Measurements from ENCODE around the gene EIF6. TPM values are rescaled to one million over a fixed set of nuclear protein-coding genes. Genes with fewer than 3 reads are reported as not detected.

Gene EIF6
- polyA plus RNA-seq, 1 donor from 2014 or later, result 143 TPM

DNA sequence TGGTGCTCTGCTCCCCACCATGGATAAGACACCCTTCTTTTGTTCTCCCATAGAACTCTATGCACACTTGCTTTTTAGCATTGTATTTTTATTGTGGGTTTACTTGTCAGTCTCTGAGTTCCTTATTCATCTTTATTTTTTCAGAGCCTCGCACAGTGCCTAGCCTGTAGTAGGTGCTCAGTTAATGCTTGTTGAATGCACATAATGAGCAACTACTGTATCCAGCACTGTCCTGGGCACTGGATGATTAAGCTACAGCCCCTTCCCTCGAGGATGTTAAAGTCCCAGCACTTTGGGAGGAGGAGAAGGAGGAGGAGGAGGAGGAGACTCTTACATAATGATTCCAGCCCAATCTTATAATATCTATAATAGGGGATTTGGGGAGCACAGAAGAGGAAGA, 41.3 kb downstream of the EIF6 start:
- Histone ChIP-seq H3K9ac (ENCODE audit: low read length) (no peak overlapping the region), H4K20me1 (ENCODE audit: insufficient read depth) (no peaks in the 10 kb centered on the region), H3K9me3 (ENCODE audit: low read length) (no peaks in the 10 kb centered on the region), H2AFZ (ENCODE audit: low read depth, low read length) (no peak overlapping the region), H3K9me2 (ENCODE audit: insufficient read depth, low read length) (no peaks in the 10 kb centered on the region), H3K4me3 (ENCODE audit: low read length) (no peak overlapping the region), H3K27ac (ENCODE audit: low read length) (no peak overlapping the region), H3F3A (ENCODE audit: insufficient read depth, low read length, poor library complexity, severe bottlenecking) (no peaks in the 10 kb centered on the region), H3K79me2 (replicated peaks; ENCODE audit: insufficient read depth, low read length) (no peaks in the 10 kb centered on the region), H3K4me2 (ENCODE audit: low read length) (no peak overlapping the region), H3K27me3 (ENCODE audit: insufficient read depth, low read depth, low read length) (no peaks in the 10 kb centered on the region), H3K36me3 (ENCODE audit: insufficient read depth, low read length) (no peaks in the 10 kb centered on the region)
- TF ChIP-seq, protein P1, sequence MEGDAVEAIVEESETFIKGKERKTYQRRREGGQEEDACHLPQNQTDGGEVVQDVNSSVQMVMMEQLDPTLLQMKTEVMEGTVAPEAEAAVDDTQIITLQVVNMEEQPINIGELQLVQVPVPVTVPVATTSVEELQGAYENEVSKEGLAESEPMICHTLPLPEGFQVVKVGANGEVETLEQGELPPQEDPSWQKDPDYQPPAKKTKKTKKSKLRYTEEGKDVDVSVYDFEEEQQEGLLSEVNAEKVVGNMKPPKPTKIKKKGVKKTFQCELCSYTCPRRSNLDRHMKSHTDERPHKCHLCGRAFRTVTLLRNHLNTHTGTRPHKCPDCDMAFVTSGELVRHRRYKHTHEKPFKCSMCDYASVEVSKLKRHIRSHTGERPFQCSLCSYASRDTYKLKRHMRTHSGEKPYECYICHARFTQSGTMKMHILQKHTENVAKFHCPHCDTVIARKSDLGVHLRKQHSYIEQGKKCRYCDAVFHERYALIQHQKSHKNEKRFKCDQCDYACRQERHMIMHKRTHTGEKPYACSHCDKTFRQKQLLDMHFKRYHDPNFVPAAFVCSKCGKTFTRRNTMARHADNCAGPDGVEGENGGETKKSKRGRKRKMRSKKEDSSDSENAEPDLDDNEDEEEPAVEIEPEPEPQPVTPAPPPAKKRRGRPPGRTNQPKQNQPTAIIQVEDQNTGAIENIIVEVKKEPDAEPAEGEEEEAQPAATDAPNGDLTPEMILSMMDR (IDR thresholded peaks at IDR 0.05; ENCODE audit: poor library complexity, severe bottlenecking), result no peak
- no peak for TF ChIP-seq RAD21 (conservative IDR thresholded peaks at IDR 0.05)
- TF ChIP-seq MXI1 (conservative IDR thresholded peaks at IDR 0.05; ENCODE audit: poor library complexity, severe bottlenecking), result no peak
- no peak for TF ChIP-seq EP300 (conservative IDR thresholded peaks at IDR 0.05; ENCODE audit: poor library complexity, severe bottlenecking)
- no peak for TF ChIP-seq TAF1 (IDR thresholded peaks at IDR 0.05; ENCODE audit: low read depth)
- TF ChIP-seq, protein P2, sequence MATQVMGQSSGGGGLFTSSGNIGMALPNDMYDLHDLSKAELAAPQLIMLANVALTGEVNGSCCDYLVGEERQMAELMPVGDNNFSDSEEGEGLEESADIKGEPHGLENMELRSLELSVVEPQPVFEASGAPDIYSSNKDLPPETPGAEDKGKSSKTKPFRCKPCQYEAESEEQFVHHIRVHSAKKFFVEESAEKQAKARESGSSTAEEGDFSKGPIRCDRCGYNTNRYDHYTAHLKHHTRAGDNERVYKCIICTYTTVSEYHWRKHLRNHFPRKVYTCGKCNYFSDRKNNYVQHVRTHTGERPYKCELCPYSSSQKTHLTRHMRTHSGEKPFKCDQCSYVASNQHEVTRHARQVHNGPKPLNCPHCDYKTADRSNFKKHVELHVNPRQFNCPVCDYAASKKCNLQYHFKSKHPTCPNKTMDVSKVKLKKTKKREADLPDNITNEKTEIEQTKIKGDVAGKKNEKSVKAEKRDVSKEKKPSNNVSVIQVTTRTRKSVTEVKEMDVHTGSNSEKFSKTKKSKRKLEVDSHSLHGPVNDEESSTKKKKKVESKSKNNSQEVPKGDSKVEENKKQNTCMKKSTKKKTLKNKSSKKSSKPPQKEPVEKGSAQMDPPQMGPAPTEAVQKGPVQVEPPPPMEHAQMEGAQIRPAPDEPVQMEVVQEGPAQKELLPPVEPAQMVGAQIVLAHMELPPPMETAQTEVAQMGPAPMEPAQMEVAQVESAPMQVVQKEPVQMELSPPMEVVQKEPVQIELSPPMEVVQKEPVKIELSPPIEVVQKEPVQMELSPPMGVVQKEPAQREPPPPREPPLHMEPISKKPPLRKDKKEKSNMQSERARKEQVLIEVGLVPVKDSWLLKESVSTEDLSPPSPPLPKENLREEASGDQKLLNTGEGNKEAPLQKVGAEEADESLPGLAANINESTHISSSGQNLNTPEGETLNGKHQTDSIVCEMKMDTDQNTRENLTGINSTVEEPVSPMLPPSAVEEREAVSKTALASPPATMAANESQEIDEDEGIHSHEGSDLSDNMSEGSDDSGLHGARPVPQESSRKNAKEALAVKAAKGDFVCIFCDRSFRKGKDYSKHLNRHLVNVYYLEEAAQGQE (IDR thresholded peaks at IDR 0.05; ENCODE audit: borderline replicate concordance), result no peak
- TF ChIP-seq POLR2AphosphoS5 (IDR thresholded peaks at IDR 0.05), result no peak
- TF ChIP-seq EZH2 (IDR thresholded peaks at IDR 0.05; ENCODE audit: borderline replicate concordance, insufficient read depth, low read length, poor library complexity, severe bottlenecking), result no peak
- TF ChIP-seq SMC3 (conservative IDR thresholded peaks at IDR 0.05; ENCODE audit: poor library complexity), result no peak

DNA sequence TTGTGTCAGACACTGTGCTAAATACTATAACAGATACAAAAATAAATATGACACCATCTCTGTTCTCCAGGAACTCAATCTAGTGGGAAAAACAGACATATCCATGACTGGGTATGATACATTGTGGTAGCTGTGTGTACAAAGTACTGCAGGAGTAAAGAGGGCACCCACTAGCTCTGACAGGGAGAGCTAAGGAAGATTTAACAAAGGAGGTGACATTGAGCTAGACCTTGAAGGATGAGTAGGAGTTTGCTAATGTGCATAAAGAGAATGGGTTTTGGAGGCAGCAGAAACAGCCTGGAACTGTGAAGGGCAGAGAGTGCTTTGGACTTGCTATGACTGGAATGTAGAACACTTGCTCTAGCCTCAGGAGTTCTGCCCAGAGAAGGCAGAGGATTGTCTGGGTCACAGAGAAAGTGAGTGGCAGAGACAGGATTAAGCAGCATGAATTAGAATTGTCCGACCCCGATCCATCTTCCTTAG, 43.7 kb downstream of the EIF6 start:
- Histone ChIP-seq H3K9me2 (ENCODE audit: insufficient read depth, low read length) (no peaks in the 10 kb centered on the region), H3K9me3 (ENCODE audit: low read length) (no peaks in the 10 kb centered on the region), H4K20me1 (ENCODE audit: insufficient read depth) (no peaks in the 10 kb centered on the region), H3K9ac (ENCODE audit: low read length) (no peak overlapping the region), H3K79me2 (replicated peaks; ENCODE audit: insufficient read depth, low read length) (no peaks in the 10 kb centered on the region), H3K4me2 (ENCODE audit: low read length) (no peak overlapping the region), H3K27me3 (ENCODE audit: insufficient read depth, low read depth, low read length) (no peaks in the 10 kb centered on the region), H3F3A (ENCODE audit: insufficient read depth, low read length, poor library complexity, severe bottlenecking) (no peaks in the 10 kb centered on the region), H3K27ac (ENCODE audit: low read length) (peak overlapping the region; percentile 38), H2AFZ (ENCODE audit: low read depth, low read length) (no peak overlapping the region), H3K4me3 (ENCODE audit: low read length) (no peak overlapping the region), H3K36me3 (ENCODE audit: insufficient read depth, low read length) (no peaks in the 10 kb centered on the region)
- no peak for TF ChIP-seq SMC3 (conservative IDR thresholded peaks at IDR 0.05; ENCODE audit: poor library complexity)
- no peak for TF ChIP-seq POLR2AphosphoS5 (IDR thresholded peaks at IDR 0.05)
- TF ChIP-seq, protein P2 (IDR thresholded peaks at IDR 0.05; ENCODE audit: borderline replicate concordance), result no peak

Data from neural cell (in vitro differentiated cells).